Right lobe of liver (tissue), 4 donors: ENCODE data around the gene B9D1.

Experiments used
- POLR2A ChIP-seq: fragments of 450-650 bp; IDR thresholded peaks from one replicate; pipeline ENCODE4 v1.6.1; 2017; ENCODE audit warnings: antibody characterized with exemption, mild to moderate bottlenecking
- TF ChIP-seq, protein P1 (sequence below), 4 donors: fragments of 200-600 bp in 3 of 4; fragments of 450-650 bp in 1 of 4; IDR thresholded peaks; one replicate each; pipeline versions ENCODE4 v1.5.1 to v1.8.0; 2016 to 2022; ENCODE audit warnings: antibody characterized with exemption in 4 of 4, mild to moderate bottlenecking in 2 of 4
- donor health status: DM: no; HTN: no; CAD: no.
- donor health status: DM: no; HTN: no; CAD: no.
- donor health status: DM: no; HTN: yes; CAD: no.

DNA sequence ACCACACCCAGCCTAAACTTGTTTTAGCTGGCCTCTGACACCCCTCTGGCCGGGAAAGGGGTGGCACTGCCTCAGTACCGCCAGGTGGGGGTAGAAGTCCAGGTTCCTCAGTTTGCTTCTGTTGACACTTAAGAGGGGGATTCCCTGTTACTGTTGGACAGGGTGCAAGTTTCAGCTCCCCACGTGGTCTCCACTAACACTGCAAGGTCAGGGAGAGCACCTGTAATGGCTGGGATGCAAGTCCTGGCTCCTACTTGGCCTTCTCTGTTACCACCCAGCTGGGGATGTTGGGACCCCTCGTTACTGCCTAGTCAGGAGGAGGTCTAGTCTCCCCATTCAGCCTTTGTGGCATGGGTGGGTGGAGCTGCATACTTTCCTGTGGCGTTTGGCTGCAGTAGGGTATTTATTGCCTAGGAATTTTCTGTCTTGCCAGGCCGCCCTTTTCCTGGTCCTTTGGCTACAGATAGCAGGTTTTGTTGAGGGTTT lies 35.1 kb upstream of the B9D1 start:
- TF ChIP-seq, protein P1, sequence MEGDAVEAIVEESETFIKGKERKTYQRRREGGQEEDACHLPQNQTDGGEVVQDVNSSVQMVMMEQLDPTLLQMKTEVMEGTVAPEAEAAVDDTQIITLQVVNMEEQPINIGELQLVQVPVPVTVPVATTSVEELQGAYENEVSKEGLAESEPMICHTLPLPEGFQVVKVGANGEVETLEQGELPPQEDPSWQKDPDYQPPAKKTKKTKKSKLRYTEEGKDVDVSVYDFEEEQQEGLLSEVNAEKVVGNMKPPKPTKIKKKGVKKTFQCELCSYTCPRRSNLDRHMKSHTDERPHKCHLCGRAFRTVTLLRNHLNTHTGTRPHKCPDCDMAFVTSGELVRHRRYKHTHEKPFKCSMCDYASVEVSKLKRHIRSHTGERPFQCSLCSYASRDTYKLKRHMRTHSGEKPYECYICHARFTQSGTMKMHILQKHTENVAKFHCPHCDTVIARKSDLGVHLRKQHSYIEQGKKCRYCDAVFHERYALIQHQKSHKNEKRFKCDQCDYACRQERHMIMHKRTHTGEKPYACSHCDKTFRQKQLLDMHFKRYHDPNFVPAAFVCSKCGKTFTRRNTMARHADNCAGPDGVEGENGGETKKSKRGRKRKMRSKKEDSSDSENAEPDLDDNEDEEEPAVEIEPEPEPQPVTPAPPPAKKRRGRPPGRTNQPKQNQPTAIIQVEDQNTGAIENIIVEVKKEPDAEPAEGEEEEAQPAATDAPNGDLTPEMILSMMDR (IDR thresholded peaks at IDR 0.05), result no peak
- no peak for TF ChIP-seq POLR2A
